ENCODE measurements around the gene PPP1R36. TPM values are rescaled to one million over a fixed set of nuclear protein-coding genes. Genes with fewer than 3 reads are reported as not detected.
"Not testable (repeated sequence)": the region's sequence is repeated elsewhere in the genome, so short reads cannot be mapped to it uniquely, and the experiment has no call there.

The PPP1R36 gene
- total RNA-seq, 3 donors from 2014 or later, result not detected

DNA sequence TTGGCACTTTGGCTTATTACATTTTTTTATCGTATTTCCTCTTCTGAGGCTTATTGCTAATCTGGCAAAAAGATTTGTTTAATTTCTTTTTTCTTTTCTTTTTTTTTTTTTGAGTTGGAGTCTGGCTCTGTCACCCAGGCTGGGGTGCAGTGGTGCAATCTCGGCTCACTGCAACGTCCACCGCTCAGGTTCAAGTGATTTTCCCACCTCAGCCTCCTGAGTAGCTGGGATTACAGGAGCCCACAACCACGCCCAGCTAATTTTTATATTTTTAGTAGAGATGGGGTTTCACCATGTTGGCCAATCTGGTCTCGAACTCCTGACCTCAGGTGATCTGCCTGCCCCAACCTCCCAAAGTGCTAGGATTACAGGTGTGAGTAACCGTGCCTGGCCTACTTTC, 19.9 kb downstream of the PPP1R36 start:
- DNase-seq; ATAC-seq; H3K36me3 Mint-ChIP-seq (ENCODE audit: insufficient read depth); H3K27me3 Mint-ChIP-seq (ENCODE audit: low read depth); H3K4me3 Mint-ChIP-seq; H3K4me1 Mint-ChIP-seq (ENCODE audit: low read depth); H3K9me3 Mint-ChIP-seq: not testable (repeated sequence)

DNA sequence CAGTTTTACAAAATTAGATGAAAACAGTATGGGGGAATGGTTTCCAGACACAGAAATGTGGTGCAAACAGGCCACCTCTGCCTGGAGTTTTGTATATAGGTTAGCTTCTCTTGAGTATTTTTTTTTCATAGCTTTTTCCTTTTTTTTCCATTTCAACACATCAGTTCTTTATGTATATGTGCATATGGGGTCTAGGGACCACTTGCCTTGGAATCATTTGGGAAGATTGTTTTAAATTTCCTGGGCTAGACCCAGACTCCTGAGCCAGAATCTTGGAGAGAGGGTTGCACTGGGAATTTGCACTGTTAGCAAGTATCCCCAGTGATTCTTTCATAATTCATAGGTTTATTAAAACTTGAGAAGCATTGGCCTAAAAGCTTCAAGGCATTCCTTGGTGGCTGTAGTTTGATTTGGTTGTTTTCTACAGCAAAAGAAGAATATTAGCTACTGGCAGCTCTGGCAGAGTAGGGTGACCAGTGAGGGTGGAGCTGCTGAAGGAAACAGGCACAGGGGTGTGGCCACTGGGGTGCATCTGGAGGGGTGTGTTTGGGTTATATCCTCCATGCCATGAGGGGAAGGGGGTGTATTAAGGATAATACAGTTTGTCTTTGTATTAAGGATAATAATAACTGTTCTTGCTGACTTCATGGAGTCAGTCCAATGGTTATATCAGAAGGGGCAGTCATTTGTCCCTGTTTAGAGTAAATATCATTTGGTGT, 22.8 kb downstream of the PPP1R36 start:
- Mint-ChIP-seq H3K9me3 (no peaks in the 10 kb centered on the region), H3K4me1 (ENCODE audit: low read depth) (no peaks in the 10 kb centered on the region), H3K4me3 (no peak overlapping the region), H3K27me3 (ENCODE audit: low read depth) (no peaks in the 10 kb centered on the region), H3K36me3 (ENCODE audit: insufficient read depth) (no peaks in the 10 kb centered on the region)
- ATAC-seq (no peak), DNase-seq (no peak)

DNA sequence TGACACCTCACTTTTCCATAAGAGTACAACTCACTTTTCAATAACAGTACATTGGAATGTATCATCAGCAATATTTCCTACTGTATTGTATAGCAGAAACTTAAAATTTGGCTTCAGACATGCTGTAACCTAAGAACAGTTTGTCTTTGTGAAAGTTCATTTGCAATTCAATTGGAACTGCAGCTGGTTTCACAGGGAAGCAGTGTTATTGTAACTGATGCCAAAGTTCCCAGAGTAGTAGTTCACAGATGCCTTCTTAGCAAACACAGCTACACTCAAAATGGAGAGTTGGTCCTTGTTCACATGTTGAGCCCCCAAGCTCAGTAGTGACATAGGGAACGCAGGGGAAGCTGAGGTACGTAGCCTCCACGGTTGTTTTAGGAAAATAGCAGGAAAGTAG, 23.3 kb downstream of the PPP1R36 start:
- Mint-ChIP-seq H3K36me3 (ENCODE audit: insufficient read depth) (no peaks in the 10 kb centered on the region), H3K4me1 (ENCODE audit: low read depth) (no peaks in the 10 kb centered on the region), H3K27me3 (ENCODE audit: low read depth) (no peaks in the 10 kb centered on the region), H3K4me3 (no peak overlapping the region), H3K9me3 (no peaks in the 10 kb centered on the region)
- no peak for ATAC-seq
- DNase-seq, result no peak

DNA sequence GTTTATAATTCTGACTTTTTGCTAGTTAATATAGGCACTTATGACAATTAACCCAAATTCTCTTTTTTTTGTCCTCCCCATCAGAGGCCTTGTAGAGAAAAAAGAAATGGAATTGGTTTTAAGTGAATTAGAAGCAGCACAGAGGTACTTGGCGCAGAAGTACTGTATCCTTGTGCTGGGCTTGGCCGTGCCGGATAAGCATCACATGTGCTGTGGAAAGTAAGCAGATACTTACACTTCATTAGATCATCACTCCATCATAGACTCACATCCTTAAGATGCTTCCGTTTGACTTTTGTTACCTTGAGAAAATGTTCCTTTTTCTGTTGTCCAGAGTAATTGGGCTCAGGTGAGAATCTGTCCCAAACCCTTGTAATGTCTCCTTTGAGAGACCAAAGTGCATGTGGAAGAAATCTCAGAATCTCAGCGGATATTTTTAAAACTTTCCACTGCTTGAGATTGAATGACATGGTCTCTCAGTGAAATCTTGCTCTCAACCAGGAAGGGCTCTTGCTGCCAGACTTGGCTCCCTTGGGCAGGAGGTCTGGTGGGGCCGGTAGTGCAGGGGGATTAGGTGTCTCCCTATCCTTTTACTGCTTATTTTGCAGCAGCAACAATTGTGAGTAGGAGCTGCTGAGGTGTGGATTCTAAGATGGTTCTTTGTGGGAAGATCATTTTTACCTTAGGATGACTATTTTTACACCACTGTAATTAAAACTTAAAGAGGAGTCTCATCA, 24.8 kb downstream of the PPP1R36 start:
- ATAC-seq (no peak), DNase-seq (no peak)
- Mint-ChIP-seq H3K36me3 (ENCODE audit: insufficient read depth) (no peaks in the 10 kb centered on the region), H3K4me1 (ENCODE audit: low read depth) (no peaks in the 10 kb centered on the region), H3K27me3 (ENCODE audit: low read depth) (no peaks in the 10 kb centered on the region), H3K9me3 (no peaks in the 10 kb centered on the region), H3K4me3 (no peak overlapping the region)

DNA sequence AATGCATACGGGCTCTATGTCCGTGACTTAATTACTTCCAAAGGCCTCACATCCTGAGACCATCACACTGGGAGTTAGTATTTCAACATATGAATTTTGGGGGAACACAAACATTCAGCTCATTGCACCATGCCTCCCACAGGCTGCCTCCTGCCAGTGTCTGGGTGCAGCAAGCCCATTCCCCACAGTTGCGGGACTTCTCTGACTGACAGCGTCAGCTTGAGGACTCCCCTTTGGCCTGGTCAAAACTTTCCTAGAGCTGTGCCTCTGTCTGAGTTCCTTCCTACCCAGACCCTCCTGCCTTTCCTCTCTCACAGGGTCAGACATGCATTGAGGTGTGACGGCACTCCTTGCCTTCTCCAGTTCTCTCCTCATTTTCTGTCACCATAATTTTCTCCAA, 27.4 kb downstream of the PPP1R36 start:
- ATAC-seq, result no peak
- H3K36me3 Mint-ChIP-seq (ENCODE audit: insufficient read depth), result no peaks in the 10 kb centered on the region
- H3K27me3 Mint-ChIP-seq (ENCODE audit: low read depth), result no peaks in the 10 kb centered on the region
- no peaks in the 10 kb centered on the region for H3K4me1 Mint-ChIP-seq (ENCODE audit: low read depth)
- DNase-seq, result no peak
- no peak overlapping the region for H3K4me3 Mint-ChIP-seq
- H3K9me3 Mint-ChIP-seq, result no peaks in the 10 kb centered on the region

DNA sequence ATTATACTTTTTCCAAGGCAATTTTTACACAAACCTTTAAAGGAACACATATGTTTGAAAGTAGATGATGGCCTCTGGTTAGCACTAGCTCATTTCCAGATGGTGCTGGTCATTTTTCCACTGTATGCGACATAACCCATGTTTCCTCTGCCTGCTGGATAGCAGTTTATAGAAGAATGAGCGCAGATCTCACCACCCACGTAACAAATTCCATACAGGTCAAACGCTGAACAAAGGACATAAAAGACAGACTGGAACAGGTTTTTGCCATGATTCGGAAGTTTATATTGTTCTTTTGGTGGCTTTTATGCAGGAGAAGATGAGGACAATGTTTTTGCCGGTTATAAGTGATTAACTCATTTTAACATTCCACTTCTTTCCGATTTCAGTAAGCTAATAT, 30.7 kb downstream of the PPP1R36 start:
- Mint-ChIP-seq H3K27me3 (ENCODE audit: low read depth) (no peaks in the 10 kb centered on the region), H3K36me3 (ENCODE audit: insufficient read depth) (no peaks in the 10 kb centered on the region), H3K9me3 (no peaks in the 10 kb centered on the region), H3K4me1 (ENCODE audit: low read depth) (no peaks in the 10 kb centered on the region), H3K4me3 (no peak overlapping the region)
- ATAC-seq, result no peak
- DNase-seq, result no peak

DNA sequence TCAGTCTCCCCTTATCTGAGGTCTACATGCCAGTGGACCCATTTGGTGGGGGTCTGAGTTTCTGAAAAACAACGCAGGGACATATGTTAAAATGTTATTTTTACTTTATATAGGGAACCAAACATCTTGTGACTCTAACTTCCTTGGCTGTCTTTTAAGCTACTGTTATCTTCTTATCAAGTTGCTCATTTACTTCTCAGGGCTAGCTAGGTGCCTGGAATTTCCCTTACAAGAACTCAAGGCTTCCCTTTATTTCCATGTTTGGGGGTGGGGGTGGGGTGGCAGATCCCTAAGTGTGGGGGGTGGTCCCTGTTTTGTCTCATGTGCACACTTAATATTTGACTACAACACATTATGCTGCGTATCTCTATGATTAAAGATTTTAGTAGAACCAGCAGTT, 31.6 kb downstream of the PPP1R36 start:
- DNase-seq (no peak), ATAC-seq (no peak)
- Mint-ChIP-seq H3K9me3 (no peaks in the 10 kb centered on the region), H3K4me3 (no peak overlapping the region), H3K36me3 (ENCODE audit: insufficient read depth) (no peaks in the 10 kb centered on the region), H3K4me1 (ENCODE audit: low read depth) (no peaks in the 10 kb centered on the region), H3K27me3 (ENCODE audit: low read depth) (no peaks in the 10 kb centered on the region)

DNA sequence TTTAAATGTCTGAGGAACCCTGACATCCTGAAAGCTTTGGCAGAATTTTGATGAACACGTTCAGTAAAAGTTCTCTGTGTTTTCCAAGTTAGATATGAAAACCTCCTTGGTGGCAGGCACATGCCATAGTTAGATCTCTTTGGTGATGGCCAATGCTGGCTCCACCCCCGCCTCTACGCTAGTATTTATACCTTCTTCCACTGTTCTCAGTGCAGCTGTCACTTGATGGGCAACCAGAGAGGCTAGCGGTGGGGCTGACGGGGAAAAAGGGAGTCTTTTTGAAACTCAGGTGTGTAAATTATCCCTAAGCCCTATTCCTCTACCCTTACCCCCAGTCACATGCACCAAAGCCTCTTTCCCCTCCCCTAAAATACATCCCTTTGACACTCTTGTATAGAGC, 32.1 kb downstream of the PPP1R36 start:
- DNase-seq (no peak), ATAC-seq (no peak)
- Mint-ChIP-seq H3K4me1 (ENCODE audit: low read depth) (no peaks in the 10 kb centered on the region), H3K4me3 (no peak overlapping the region), H3K36me3 (ENCODE audit: insufficient read depth) (no peaks in the 10 kb centered on the region), H3K9me3 (no peaks in the 10 kb centered on the region), H3K27me3 (ENCODE audit: low read depth) (no peaks in the 10 kb centered on the region)

DNA sequence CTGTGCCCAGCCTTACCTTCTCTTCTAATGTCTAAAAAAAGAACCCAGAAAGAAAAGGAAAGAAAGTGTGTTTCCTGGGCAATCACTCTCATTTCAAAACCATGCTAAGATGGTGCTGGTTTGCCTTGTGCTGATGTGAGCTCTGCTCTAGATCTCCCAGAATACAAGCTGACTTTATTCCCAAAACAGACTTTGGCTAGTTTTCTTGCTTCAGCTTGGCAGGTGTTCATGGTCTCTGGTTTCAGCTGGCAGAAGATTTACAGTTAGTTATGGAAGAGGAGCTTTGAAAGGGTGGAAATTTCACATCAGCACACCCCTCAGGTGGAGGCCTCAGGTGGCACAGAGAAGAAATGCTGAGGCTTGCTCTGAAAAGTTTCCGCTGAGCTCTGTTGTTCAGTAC, 34.4 kb downstream of the PPP1R36 start:
- H3K27me3 Mint-ChIP-seq (ENCODE audit: low read depth), result no peaks in the 10 kb centered on the region
- no peaks in the 10 kb centered on the region for H3K36me3 Mint-ChIP-seq (ENCODE audit: insufficient read depth)
- H3K4me3 Mint-ChIP-seq, result no peak overlapping the region
- no peak for ATAC-seq
- no peaks in the 10 kb centered on the region for H3K9me3 Mint-ChIP-seq
- DNase-seq, result no peak
- H3K4me1 Mint-ChIP-seq (ENCODE audit: low read depth), result no peaks in the 10 kb centered on the region

DNA sequence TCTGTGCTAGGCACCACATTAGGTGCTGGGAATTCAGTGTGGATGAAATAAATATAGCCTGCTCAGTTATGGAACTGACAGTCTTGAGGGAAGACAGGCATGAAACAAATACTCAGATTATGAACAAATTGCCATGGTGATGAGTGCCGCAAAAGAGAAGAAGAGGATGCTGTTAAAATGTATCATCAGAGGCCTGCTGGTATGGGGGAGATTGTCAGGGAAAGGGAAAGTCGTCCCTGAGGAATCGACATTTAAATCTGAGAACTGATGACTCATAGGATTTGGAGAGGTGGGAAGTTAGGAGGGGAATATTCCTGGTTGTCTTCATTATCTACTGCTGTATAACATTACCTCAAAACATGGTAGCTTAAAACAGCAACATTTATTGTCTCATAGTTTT, 42.0 kb downstream of the PPP1R36 start:
- no peaks in the 10 kb centered on the region for H3K36me3 Mint-ChIP-seq (ENCODE audit: insufficient read depth)
- no peaks in the 10 kb centered on the region for H3K9me3 Mint-ChIP-seq
- DNase-seq, result no peak
- no peak for ATAC-seq
- H3K27me3 Mint-ChIP-seq (ENCODE audit: low read depth), result peaks cover 3% of the 10 kb centered on the region
- H3K4me1 Mint-ChIP-seq (ENCODE audit: low read depth), result no peaks in the 10 kb centered on the region
- no peak overlapping the region for H3K4me3 Mint-ChIP-seq

DNA sequence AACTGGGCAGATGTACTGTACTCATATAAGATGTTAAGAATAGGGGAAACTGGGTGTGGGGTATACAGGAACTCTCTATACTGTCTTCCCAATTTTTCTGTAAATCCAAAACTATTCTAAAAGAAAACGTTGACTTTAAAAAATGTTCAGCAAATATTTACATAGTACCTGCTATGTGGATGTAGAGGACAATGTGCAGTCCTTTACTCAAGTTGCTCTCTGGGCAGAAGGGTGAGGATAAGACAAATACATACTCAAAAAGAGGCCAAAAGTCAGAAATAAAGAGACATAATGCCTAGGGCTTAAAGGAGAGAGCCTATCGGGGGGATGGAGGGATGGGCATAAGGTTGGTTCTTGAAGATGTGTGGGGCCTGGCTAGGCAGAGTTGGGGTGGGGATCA, 44.7 kb downstream of the PPP1R36 start:
- H3K4me1 Mint-ChIP-seq (ENCODE audit: low read depth), result no peaks in the 10 kb centered on the region
- no peaks in the 10 kb centered on the region for H3K9me3 Mint-ChIP-seq
- no peak overlapping the region for H3K4me3 Mint-ChIP-seq
- H3K27me3 Mint-ChIP-seq (ENCODE audit: low read depth), result peaks cover 6% of the 10 kb centered on the region
- no peak for DNase-seq
- no peaks in the 10 kb centered on the region for H3K36me3 Mint-ChIP-seq (ENCODE audit: insufficient read depth)
- no peak for ATAC-seq

DNA sequence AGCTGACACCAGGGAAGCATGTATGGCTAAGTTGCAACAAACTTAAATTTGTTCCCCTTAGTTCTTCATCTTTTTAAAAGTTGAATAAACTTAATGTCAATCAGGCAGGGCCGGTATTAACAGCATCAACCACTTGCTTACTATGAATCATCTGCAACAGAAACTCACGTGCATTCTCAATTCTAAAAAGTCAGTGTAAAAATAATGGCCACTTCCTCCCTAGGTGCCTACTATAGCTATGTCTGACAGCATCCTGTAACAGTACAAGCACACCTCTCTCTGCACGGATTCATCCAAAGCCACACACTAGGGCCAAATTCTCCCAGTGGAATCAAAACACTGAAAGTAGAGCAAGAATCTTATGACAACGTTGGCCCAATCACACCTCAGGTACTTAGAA, 48.6 kb downstream of the PPP1R36 start:
- H3K4me1 Mint-ChIP-seq (ENCODE audit: low read depth), result no peaks in the 10 kb centered on the region
- DNase-seq (no peak), ATAC-seq (no peak)
- H3K9me3 Mint-ChIP-seq, result no peaks in the 10 kb centered on the region
- peaks cover 22% of the 10 kb centered on the region for H3K27me3 Mint-ChIP-seq (ENCODE audit: low read depth)
- no peak overlapping the region for H3K4me3 Mint-ChIP-seq
- no peaks in the 10 kb centered on the region for H3K36me3 Mint-ChIP-seq (ENCODE audit: insufficient read depth)

DNA sequence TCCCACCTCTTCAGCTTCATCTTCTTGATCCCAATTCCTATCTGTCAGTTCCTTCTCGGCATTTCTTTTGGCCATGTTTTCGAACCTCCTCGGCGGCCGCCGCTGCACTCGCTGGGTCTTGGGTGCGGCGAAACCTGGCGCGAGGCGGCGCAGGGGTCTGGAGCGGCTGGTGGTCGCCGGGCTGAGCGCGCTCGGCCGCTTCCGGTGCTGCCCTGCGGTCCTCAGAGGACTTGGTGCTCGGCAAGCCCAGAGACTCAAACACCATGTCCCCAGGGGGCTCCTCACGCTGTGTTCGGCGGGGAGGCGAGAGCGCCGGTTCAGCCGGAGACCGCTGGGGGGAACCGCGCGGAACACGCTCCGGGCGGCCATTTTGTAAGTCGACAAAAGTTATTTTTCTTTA, 51.8 kb downstream of the PPP1R36 start:
- H3K4me3 Mint-ChIP-seq, result no peak overlapping the region
- DNase-seq, result no peak
- H3K36me3 Mint-ChIP-seq (ENCODE audit: insufficient read depth), result no peaks in the 10 kb centered on the region
- H3K9me3 Mint-ChIP-seq, result no peaks in the 10 kb centered on the region
- H3K4me1 Mint-ChIP-seq (ENCODE audit: low read depth), result no peaks in the 10 kb centered on the region
- no peak for ATAC-seq
- peaks cover 31% of the 10 kb centered on the region for H3K27me3 Mint-ChIP-seq (ENCODE audit: low read depth)

DNA sequence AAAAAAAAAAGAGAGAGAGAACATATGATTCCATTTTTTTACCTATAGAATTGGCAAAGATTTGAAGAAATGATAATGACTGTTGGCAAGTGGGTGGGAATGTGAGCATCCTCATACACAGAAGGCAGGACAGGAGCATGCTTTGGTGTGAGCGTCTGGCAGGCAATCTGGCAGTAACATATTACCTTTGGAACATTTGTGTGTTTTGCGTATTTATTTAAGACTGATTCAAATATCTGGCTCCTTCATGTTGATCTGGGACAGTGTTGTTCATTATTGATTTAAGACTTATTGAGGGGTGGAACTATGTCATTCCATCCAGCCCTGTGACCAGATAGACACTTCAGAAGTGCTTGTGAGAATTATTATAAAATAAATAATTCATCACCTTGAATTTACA, 53.1 kb downstream of the PPP1R36 start:
- DNase-seq (no peak), ATAC-seq (no peak)
- Mint-ChIP-seq H3K36me3 (ENCODE audit: insufficient read depth) (no peaks in the 10 kb centered on the region), H3K27me3 (ENCODE audit: low read depth) (peaks cover 31% of the 10 kb centered on the region), H3K9me3 (no peaks in the 10 kb centered on the region), H3K4me1 (ENCODE audit: low read depth) (no peaks in the 10 kb centered on the region), H3K4me3 (no peak overlapping the region)

DNA sequence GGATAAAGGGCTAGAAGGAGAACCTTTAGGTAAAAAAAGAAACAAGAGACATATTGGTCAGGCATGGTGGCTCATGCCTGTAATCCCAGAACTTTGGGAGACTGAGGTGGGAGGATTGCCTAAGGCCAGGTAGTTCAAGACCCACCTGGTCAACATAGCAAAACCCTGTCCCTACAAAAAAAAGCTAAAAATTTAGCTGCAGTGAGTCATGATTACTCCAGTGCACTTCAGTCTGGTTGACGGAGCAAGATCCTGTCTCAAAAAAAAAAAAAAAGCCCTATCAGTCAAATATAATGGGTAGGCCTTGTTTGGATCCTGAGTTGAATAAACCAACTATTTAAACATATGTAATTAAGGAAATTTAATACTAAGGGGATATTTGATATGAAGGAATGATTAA, 54.2 kb downstream of the PPP1R36 start:
- ATAC-seq, result no peak
- no peak for DNase-seq
- no peaks in the 10 kb centered on the region for H3K9me3 Mint-ChIP-seq
- H3K4me3 Mint-ChIP-seq, result no peak overlapping the region
- H3K27me3 Mint-ChIP-seq (ENCODE audit: low read depth), result peaks cover 28% of the 10 kb centered on the region
- H3K36me3 Mint-ChIP-seq (ENCODE audit: insufficient read depth), result no peaks in the 10 kb centered on the region
- no peaks in the 10 kb centered on the region for H3K4me1 Mint-ChIP-seq (ENCODE audit: low read depth)
